GM10266 (cell line): ENCODE measurements around the gene AFTPH.

Source experiments
- DNase-seq: peaks from one replicate; pipeline ENCODE4 v3.0.0; 2012; ENCODE audit errors: extremely low spot score
- TF ChIP-seq, protein P1 (sequence below): IDR thresholded peaks from 2 replicates; pipeline ENCODE4 v1.5.1; 2012; ENCODE audit warnings: mild to moderate bottlenecking, low read depth; ENCODE audit not compliant: control insufficient read depth, insufficient read depth; ENCODE audit errors: missing control alignments

The AFTPH gene

DNA sequence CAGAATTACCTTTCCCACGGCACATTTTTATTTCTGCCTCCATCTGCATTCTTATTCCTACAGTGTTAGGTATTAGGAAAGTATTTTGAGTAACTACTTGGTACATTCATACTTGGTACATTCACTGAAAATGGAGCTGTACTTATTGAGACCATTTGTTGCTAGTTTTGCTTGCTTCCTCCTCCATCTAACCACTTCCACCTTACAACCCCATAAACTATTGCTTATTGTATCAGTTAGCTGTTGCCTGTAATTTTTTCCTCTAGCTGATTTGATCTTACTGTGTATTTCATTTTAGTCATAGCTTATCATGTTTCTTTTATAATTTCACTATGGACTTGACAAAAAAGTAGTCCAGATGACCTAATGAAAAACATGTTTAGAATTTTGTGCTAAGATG lies 50.7 kb downstream of the AFTPH start:
- no peak for DNase-seq
- TF ChIP-seq, protein P1, sequence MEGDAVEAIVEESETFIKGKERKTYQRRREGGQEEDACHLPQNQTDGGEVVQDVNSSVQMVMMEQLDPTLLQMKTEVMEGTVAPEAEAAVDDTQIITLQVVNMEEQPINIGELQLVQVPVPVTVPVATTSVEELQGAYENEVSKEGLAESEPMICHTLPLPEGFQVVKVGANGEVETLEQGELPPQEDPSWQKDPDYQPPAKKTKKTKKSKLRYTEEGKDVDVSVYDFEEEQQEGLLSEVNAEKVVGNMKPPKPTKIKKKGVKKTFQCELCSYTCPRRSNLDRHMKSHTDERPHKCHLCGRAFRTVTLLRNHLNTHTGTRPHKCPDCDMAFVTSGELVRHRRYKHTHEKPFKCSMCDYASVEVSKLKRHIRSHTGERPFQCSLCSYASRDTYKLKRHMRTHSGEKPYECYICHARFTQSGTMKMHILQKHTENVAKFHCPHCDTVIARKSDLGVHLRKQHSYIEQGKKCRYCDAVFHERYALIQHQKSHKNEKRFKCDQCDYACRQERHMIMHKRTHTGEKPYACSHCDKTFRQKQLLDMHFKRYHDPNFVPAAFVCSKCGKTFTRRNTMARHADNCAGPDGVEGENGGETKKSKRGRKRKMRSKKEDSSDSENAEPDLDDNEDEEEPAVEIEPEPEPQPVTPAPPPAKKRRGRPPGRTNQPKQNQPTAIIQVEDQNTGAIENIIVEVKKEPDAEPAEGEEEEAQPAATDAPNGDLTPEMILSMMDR, result no peak

DNA sequence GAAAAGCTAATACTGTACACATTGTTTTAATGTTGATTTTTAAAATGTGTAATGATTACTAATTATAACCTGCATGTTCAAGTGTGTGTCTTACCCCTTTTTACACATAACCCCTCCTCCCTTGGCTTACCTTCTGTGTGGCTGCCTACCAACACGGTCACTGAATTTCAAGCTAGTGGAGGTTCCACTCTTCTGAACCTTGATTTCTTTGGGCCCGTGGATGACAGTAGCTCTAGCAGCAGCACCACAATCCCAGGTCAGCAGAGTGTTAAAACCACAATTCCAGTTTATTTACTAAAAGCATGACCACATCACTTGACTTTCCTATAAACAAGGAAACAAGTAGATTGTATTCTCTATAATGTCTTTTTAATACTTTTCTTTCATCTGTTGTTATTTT lies 56.9 kb downstream of the AFTPH start:
- TF ChIP-seq, protein P1, result no peak
- DNase-seq, result no peak

DNA sequence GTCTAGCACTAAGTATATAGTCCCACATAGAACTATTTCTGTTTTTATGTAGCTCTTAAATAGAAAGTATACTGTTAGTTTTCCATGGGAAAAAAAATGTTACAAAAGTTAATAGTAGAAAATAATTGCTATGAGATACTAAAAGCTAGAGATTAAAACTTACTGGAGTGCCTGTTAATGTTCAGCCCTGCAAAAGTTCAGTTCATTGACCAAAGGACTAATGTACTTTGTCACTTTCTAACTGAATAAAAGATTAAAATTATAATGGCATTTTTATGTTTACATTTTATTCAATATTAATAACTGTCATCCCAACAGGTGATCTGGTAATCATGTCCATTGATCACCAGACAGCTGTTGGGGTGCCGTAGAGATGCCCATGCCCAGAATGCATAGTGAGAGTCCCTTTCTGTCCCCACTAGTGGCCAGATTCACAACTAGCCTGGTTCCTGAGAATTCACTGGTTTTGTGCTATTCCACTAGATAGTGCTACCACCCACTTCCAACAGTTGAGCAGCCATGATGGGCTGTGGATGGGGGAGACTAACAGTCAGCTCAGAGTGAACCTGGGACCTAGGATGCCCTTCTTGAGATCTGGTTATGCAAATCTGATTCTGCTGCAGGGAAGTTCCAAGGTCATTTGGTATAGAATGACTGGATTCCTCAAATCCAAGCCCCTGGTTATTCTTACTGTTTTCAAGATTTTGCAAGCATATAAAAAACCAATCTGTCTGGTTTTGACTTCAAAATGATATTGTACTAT lies 57.8 kb downstream of the AFTPH start:
- TF ChIP-seq, protein P1, result no peak
- DNase-seq, result no peak

DNA sequence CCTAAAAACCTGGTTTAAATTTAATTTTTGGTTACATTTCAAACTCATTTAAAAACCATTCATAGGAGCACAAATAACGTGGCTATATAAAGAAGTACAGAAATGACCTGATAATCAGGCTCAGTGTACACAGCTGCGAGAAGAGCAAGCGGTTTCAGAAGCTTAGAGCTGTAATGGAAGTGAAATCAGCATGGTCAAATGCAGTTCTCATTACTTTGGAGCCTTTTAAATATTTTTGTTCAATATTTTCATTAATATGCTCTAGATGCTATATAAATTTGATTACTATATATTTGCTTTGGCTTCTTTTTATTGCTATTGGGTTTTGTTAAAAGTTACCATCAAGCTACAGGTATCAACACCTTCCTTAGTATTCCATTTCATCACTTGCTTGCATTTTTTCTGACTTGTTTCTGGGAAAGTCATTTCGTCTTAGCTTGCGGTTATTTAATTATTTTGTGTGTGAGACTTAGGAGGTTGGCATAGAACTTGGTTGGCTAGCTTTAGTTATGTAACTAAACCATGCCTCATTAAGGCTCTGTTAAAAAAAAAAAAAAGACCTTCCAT lies 58.7 kb downstream of the AFTPH start:
- TF ChIP-seq, protein P1, result no peak
- peak; percentile 48 for DNase-seq

DNA sequence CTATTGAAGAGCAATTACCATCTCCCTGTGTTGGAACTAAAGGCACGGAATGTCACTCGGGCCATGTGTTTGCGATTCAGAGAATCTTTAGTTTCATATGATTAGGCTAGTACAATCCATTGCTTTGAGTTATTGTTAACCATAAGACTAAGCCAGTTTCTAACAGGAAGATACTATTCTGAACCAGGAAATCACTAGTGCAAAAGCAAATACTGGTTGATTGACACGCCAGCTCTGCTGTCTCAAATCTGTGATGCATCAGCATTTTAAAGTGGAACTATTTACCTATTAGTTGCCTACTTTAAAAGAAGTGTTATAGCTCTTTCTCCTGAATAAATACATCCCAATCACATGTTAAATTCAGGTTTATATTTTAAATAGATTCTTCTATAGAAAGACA lies 61.9 kb downstream of the AFTPH start:
- TF ChIP-seq, protein P1, result no peak
- no peak for DNase-seq

DNA sequence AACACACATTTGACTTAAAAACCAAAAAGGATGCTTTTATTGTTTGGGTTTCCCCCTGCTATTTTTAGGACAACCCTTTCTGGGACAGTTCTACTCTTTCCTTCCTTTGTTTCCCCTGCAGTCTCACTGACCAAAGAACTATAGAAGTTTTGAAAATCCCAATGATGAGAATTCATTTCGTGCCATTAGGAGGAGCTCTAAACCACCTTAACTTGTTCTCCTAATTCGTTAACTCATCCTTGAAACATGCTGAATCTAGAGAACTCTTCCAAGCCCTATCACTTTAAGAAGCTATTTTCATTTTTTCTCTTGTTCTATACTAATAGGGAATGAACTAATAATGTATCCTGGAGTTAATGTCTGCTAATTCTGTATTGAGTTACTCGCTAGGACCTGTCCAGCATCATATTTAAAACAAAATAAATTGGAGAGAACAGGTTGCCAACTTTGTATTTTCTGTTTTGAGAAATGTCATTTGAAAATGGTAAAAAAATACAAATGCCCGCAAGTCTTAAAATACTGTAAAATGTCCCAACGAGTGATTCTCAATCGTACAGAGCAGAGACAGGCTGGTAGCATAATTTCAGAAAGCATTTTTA lies 62.9 kb downstream of the AFTPH start:
- TF ChIP-seq, protein P1, result peak; percentile 58
- peak; percentile 32 for DNase-seq

DNA sequence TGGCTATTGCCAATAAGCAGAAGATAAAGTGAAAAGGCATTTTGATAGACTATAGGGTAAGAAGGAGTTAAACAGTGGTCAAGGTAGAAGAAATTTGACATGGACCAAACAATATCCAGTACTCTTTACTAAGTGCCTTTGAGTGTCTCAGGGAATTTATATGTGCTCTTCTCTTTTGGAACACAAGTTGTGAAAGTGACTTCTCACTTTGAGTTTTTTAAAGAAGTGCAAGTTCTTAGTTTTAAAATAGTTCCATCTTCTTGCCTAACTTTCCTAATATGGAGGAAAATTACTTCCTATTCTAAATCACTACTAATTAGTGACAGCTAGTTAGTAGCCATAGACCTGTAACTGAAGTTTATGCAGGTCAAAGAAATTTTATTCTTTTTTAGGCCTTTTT lies 63.4 kb downstream of the AFTPH start:
- DNase-seq, result no peak
- TF ChIP-seq, protein P1, result no peak
